Measurements from ENCODE around the gene SLC7A6OS.

The SLC7A6OS gene

GRCh38 chr16:68344252-68344651 lies 33.5 kb upstream of the SLC7A6OS start:
- no peak for DNase-seq (ENCODE audit: low spot score)

GRCh38 chr16:68343137-68343536 lies 32.4 kb upstream of the SLC7A6OS start:
- DNase-seq (ENCODE audit: low spot score): no peak

- no peak for DNase-seq (ENCODE audit: low spot score)
These were observed 31.9 kb upstream of the SLC7A6OS start for GRCh38 chr16:68342620-68343019.

DNA sequence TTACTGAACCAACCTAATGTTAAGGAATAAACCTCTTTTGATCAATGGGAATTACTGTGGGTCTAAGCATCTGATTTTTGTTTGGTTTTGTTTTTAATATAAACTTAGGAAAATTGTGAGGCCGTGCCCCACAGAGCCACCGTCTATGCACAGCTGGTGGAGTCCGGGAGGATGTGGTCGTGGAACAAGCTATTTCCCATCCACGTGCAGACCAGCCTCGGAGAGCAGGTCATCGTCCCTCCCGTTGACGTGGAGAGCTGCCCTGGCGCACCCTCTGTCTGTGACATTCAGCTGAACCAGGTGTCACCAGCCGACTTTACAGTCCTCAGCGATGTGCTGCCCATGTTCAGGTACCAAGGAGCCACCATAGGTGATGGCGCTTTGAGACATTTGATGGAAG lies 28.5 kb upstream of the SLC7A6OS start:
- DNase-seq (ENCODE audit: low spot score): no peak

- no peak for DNase-seq (ENCODE audit: low spot score)
These were observed 27.8 kb upstream of the SLC7A6OS start for GRCh38 chr16:68338326-68339119.

GRCh38 chr16:68335175-68335574 lies 24.4 kb upstream of the SLC7A6OS start:
- DNase-seq (ENCODE audit: low spot score): no peak

GRCh38 chr16:68332411-68333121 lies 21.8 kb upstream of the SLC7A6OS start:
- no peak for DNase-seq (ENCODE audit: low spot score)

GRCh38 chr16:68331879-68332410 lies 21.2 kb upstream of the SLC7A6OS start:
- no peak for DNase-seq (ENCODE audit: low spot score)

DNA sequence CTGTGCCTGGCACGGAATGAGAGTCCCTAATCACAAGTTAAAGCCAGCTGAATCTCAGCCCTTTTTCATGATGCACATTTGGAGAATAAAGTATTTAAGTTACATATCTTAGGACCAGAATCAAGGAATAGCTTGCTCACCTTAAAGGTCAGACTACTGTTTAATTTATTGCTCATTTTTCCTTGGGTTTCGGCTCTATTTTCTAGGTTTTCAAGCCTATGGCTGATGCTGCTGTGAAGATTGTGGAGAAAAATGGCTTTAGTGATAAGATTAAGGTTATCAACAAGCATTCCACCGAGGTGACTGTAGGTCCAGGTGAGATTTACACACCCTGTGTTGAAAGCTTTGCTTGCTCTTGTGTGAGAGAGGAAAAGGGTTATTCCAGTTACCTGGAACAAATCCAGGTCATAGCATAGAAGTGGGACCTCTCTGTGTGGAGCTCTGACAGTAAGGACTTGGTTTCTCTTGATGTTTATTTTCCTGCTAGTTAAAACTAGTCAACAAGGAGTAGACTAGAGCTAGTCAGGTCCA lies 18.2 kb upstream of the SLC7A6OS start:
- DNase-seq (ENCODE audit: low spot score): no peak

GRCh38 chr16:68328151-68328859 lies 17.6 kb upstream of the SLC7A6OS start:
- DNase-seq (ENCODE audit: low spot score): peak; percentile 84

DNA sequence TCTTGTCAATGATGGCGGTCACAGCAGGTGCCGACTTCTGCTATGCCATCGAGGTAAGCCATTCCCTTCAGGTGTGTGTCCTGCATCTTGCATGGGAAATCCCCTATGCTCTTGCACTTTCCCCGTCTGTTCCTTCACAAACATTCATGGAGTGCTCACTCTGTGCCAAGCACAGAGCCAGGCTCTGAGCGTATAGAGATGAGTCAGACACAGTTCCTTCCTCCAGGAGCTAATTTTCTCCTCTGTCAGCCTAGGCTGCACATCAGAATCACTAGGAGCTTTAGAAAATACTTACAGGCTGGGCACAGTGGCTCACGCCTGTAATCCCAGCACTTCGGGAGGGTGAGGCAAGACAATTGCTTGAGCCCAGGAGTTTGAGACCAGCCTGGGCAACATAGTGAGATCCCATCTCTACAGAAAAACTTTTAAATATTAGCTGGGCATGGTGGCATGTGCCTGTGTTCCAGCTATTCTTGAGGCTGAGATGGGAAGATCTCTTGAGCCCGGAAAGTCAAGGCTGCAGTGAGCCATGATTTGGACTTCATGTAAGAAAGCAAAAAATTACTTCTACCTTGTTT lies 14.1 kb upstream of the SLC7A6OS start:
- DNase-seq (ENCODE audit: low spot score): no peak

DNA sequence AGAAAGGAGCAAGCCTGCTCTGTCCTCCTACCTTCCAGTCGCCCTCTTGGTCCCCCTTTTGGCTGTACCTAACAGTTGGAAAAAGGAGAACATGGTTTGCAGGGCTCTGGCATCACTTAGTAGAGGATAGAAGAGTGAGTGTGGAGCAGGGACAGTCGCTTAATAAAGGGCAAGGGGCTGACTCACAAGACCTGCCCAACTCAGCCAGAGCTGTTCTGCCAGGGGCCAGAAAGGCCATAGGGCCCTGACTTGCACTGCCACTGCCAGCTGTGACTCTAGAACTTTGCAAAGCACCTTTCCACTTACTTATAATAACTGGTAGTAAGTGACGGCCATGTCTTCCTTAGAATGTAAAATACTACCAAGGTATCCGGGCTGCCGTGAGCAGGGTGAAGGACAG lies 13.6 kb upstream of the SLC7A6OS start:
- no peak for DNase-seq (ENCODE audit: low spot score)

DNA sequence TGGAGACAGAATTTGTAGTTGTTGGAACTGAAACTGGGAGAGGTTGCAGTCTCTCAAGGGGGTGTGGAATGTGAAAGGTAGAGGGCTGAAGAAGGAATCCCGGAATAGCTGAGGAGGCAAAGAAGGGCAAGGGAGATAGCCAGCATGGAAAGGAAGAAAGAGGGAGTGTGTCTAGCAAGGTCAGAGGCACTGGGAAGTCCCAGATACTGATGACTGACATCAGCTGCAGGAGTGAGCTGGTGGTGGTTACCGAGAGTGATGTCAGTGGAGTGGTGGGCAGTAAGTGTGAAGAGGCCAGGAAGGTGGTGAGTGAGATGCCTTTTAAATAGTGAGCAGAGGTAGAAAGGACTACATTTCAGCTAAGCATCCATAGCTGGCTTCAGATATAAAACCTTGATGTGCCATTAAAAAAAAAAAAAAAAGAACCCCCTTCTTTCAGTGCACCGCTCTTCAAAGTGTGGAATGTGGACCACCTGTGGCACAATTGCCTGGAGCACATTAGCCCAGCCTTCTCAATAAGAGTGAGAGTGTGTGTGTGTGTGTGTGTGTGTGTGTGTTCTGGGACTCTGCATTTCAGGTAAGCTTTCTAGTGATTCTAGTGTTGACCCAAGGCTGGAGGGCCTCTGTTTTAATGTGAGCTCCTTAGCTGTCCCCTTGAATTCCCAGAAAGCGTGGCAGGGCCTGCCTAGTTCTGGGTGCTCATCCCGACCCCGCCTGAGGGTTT lies 8.6 kb upstream of the SLC7A6OS start:
- DNase-seq (ENCODE audit: low spot score): no peak

DNA sequence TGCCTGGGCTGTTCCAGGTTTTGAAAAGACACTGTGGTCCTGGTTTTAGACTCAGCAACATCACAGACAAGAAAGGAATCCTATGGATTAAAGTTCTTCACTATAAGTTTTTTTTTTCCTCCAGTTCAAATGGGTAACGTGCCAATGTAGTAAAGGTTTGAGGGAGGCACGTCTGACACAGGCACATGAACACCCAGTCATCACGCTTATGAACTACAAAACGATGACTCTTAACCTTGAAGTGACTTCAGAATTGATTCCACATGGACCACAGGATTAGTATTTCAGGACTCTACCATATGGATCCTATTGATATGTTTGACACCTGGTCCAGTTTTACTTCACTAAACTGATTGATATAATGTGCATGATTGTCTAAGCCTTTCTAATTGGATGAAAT lies 2.4 kb upstream of the SLC7A6OS start:
- DNase-seq (ENCODE audit: low spot score): no peak

DNA sequence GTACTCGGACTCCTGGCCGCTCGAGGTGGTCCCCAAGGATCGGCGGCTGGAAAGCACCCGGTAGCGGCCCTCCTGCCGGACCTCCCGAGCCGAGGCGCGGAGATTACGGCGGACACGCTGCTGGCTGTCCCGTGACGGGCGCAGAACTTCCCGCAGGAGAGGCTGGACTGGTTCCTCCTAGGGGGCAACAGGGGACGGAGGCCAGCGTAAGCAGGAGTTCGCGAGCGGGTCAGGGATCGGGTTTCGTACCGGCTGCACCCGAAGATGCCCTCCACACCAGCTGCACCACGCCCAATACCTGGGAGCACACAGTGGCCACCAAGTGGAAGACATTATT lies 341 bp downstream of the SLC7A6OS start:
- no peak for DNase-seq (ENCODE audit: low spot score)

GRCh38 chr16:68309799-68310198 lies 947 bp downstream of the SLC7A6OS start:
- no peak for DNase-seq (ENCODE audit: low spot score)

DNA sequence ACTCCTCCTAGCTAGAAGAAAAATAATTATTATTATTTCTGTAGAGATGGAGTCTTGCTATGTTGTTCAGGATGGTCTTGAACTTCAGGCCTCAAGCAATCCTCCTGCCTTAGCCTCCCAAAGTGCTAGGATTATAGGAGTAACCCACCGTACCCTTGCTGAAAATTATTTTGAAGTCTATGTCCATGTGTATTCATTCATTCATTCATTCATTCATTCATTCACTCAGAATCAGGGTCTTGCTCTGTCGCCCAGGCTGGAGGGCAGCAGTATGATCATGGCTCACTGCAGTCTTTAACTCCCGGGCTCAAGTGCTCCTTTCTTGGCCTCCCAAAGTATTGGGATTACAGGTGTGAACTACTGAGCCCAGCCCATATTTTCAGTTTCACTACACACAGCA lies 4.1 kb downstream of the SLC7A6OS start:
- DNase-seq (ENCODE audit: low spot score): no peak

DNA sequence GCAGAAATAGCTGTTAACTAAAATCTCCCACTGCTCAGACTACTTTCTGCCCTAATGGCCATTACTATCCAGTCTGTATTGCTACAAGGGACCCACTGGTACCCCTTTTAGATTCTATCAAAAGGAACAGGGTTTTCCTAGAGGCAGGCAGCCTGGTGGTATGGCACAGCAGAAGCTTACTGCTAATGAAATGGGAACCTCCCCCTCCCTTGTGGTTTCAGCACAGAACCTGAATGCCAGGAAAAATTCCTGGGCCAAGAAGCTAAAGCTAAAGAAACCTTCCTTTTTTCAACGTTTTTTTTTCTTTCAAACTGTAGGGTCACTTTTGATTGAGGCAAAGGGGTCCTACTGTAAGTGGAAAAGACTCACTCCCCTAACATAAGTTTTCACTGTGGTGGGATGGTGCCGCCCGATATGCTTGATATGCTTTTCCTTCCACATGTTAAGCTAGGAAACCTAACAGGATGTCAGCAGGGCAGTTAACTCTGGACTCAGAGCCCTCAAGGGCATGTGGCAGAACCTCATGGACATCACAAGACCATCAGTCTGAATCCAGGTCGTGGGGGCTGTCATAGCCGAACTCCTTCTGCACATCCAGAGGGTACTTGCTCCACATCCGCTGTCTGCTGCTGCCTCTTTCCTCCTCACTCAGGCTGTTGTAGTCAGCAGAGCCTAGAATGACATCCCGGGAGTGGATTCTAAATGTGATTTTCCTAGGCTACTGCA lies 9.8 kb downstream of the SLC7A6OS start:
- DNase-seq (ENCODE audit: low spot score): no peak

- DNase-seq (ENCODE audit: low spot score): no peak
These were observed 10.9 kb downstream of the SLC7A6OS start for GRCh38 chr16:68299571-68300453.

All from hematopoietic multipotent progenitor cell treated with erythropoietin and hydrocortisone succinate and interleukin-3 and kit ligand, for 17 days (in vitro differentiated cells).